ENCODE data around the gene MYH10.

MYH10 gene

DNA sequence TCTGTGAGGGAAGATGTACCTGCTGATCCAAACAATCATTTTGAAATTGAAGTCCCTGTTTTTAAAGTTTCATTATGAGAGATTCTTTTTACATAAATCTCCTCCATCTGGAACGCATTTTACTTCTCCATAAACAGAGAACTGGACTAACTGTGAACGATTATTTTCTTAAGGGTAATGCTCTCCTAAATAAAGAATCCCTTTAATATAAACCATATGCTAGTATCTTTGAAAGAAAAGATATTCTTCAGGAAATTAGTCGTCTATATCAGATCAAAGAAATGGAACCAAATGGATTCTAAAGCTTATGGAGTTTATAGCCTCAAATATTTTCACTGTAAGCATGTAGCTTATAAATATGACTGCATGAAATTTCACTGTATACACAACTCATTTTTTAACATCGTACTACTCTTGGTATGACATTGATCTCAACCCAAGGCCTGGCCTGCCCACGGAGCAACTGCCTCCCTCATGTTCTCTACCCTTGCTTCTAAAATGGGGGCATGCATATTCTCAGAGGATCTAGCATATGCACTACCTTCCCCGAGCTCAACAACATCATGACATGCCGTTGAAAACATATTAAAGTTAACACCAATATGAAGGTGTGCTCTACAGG, 66.4 kb downstream of the MYH10 start:
- POLR2A ChIA-PET, result interaction anchor here (0.6 kb wide), 1 partner anchor 11 kb away, joined by 3 read pairs; no protein-coding TSS in a partner anchor
- CTCF ChIA-PET, result interaction anchor here (0.9 to 2.3 kb wide), 6 partner anchors 9 to 184 kb away, joined by 3 to 12 read pairs (median 4); no protein-coding TSS in a partner anchor

GRCh38 chr17:8563024-8563776, 67.3 kb downstream of the MYH10 start:
- no peak for TF ChIP-seq CTCF (IDR thresholded peaks at IDR 0.05; ENCODE audit: insufficient read depth, low read length, missing control alignments)
- no peak for DNase-seq (ENCODE audit: low read depth, low spot score)
- ChIA-PET POLR2A (interaction anchor here (1.1 kb wide), 1 partner anchor 18 kb away, joined by 4 read pairs; no protein-coding TSS in a partner anchor), CTCF (interaction anchor here (0.9 to 1.7 kb wide), 2 partner anchors 13 to 185 kb away, joined by 3 to 5 read pairs; no protein-coding TSS in a partner anchor)
- no peak overlapping the region for H3K4me3 ChIP-seq (ENCODE audit: low read depth, low read length)

More for the DNA sequence above, 66.4 kb downstream of the MYH10 start:
- H3K4me3 ChIP-seq (ENCODE audit: low read depth, low read length), result no peak overlapping the region
- no peak for TF ChIP-seq CTCF (IDR thresholded peaks at IDR 0.05; ENCODE audit: insufficient read depth, low read length, missing control alignments)
- no peak for DNase-seq (ENCODE audit: low read depth, low spot score)

DNA sequence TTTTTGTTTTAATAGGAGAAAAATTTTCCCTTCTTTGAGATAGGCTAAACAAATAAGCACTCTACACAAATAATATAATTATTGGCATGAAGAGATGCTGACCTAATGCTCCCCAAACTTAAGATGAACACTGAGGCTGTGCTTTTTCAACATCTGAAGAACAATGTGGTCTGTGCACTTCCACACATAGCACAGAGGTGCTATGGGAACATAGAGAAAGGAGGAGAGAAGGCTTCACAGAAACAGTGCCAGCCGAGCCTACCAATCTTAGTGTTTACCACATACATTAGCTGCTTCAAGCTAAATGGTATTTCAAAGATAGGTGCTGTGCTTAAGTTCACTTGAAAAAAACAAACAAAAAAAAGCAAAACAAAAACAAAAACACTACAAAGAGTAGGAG, 72.4 kb downstream of the MYH10 start:
- ChIA-PET POLR2A (no interaction called here), CTCF (interaction anchor here (2.3 kb wide), 1 partner anchor 188 kb away, joined by 7 read pairs; no protein-coding TSS in a partner anchor)
- TF ChIP-seq CTCF (IDR thresholded peaks at IDR 0.05; ENCODE audit: insufficient read depth, low read length, missing control alignments), result no peak
- no peak for DNase-seq (ENCODE audit: low read depth, low spot score)
- no peak overlapping the region for H3K4me3 ChIP-seq (ENCODE audit: low read depth, low read length)

DNA sequence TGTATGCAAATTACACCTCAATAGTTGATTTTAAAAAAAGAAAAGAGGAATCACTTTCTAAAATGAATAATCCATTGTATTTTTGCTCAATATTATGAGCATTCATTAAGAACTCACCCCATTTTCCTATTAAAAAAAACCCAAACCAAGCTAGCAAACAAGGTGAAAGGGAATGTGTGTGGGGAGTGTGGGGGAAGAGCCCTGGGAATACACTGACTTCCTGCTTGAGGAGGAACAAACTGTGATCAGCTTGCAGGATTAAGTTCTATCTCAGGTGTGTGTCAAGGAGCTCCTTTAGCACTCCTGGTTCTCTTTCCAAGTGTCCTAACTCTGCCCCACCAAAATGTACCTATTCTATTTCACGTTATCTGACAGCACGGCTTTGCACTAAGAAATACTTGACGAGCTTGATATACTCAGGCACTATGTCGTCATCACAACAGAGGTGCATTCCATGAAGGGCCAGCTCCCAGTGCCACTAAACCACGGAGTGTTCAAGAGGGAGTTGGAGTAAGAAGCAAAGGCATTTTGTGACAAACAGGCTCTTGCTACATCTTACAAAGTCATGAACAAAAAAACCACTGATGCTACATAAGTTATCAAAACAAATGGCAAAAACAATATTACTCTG, 73.2 kb downstream of the MYH10 start:
- H3K4me3 ChIP-seq (ENCODE audit: low read depth, low read length), result no peak overlapping the region
- POLR2A ChIA-PET, result interaction anchor here (0.6 kb wide), 1 partner anchor 329 kb away, joined by 3 read pairs; no protein-coding TSS in a partner anchor
- no peak for DNase-seq (ENCODE audit: low read depth, low spot score)
- CTCF ChIA-PET, result interaction anchor here (0.7 to 1.0 kb wide), 3 partner anchors 12 to 189 kb away, joined by 3 to 5 read pairs (median 3); no protein-coding TSS in a partner anchor
- TF ChIP-seq CTCF (IDR thresholded peaks at IDR 0.05; ENCODE audit: insufficient read depth, low read length, missing control alignments), result no peak

- ChIA-PET POLR2A (no interaction called here), CTCF (no interaction called here)
- DNase-seq (ENCODE audit: low read depth, low spot score), result no peak
Measured at GRCh38 chr17:8556074-8556473, 74.5 kb downstream of the MYH10 start.

More at GRCh38 chr17:8556074-8556473, 74.5 kb downstream of the MYH10 start:
- H3K4me3 ChIP-seq (ENCODE audit: low read depth, low read length), result no peak overlapping the region
- TF ChIP-seq CTCF (IDR thresholded peaks at IDR 0.05; ENCODE audit: insufficient read depth, low read length, missing control alignments), result no peak
